ENCODE measurements around the gene FKBP8.

GRCh38 chr19:18580311-18580710, 36.9 kb upstream of the FKBP8 start:
- TF ChIP-seq POLR2AphosphoS5 (IDR thresholded peaks at IDR 0.05) (no peak), POLR2A (IDR thresholded peaks at IDR 0.05) (no peak), EP300 (IDR thresholded peaks at IDR 0.05) (no peak)
- TF ChIP-seq, protein P1, sequence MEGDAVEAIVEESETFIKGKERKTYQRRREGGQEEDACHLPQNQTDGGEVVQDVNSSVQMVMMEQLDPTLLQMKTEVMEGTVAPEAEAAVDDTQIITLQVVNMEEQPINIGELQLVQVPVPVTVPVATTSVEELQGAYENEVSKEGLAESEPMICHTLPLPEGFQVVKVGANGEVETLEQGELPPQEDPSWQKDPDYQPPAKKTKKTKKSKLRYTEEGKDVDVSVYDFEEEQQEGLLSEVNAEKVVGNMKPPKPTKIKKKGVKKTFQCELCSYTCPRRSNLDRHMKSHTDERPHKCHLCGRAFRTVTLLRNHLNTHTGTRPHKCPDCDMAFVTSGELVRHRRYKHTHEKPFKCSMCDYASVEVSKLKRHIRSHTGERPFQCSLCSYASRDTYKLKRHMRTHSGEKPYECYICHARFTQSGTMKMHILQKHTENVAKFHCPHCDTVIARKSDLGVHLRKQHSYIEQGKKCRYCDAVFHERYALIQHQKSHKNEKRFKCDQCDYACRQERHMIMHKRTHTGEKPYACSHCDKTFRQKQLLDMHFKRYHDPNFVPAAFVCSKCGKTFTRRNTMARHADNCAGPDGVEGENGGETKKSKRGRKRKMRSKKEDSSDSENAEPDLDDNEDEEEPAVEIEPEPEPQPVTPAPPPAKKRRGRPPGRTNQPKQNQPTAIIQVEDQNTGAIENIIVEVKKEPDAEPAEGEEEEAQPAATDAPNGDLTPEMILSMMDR (IDR thresholded peaks at IDR 0.05) = no peak

Data from sigmoid colon (tissue), 4 donors.